Activated T-cell treated with anti-CD3 and anti-CD28 coated beads, Interleukin-2, amount 50 U/mL, for 48 hours (primary cell): ENCODE data around the gene EMP1.

Experiments used
- DNase-seq, 2 experiments: peaks; one replicate each; pipeline ENCODE4 v3.0.0-alpha.2; 2020

EMP1 gene

DNA sequence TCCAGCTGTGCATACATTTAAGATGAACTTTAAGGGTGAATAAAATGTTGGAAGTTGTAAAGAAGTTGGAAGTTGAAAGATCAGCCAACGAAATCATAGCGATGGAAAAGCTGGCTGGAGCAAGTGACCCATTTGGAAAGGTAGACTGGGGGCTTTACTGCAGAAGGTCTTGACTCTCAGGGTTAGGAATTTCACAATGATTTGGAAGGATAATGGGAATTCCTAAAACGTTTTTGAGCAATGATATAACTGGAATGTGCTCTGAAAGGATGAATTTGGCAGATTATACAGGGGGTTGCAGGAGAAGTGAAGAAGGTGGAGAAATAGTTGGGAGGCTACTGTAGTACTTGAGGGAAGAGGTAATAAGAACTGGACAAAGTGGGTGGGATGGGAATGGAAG lies 27.4 kb downstream of the EMP1 start:
- no peak for DNase-seq

DNA sequence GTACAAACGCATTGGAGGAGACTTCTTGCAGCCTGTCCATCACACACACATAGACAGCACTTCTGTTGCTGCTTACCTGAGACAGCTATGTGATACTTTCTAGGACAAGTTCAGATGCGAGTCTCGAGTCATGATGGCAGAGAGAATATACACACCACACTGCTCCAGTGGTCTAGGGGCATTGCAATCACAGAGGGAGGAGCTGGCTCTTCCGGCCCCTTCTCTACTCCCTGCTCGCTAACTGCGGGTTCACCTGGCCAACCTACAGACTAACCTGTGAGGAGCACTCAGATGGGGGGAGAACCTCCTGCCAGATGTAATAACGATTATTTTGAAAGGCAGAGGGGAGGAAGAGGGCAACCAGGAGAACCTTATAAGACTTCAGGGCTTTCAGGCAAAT lies 30.7 kb downstream of the EMP1 start:
- DNase-seq: no peak

DNA sequence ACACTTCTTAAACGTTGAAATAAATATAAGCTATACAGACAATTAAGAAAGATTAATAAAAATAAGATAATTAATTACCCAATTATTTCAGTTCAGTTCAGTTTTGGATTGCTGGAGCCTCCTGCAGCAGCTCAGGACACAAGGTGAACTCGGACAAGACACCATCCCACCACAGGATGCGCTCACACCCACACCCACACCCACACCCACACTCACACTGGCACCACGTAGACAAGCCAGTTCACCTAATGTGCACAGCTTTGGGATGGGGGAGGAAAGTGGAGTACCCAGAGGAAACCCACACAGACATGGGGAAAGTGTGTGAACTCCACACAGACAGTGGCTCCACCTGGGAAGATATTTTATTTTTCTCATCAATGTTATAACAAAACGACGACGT lies 32.1 kb downstream of the EMP1 start:
- DNase-seq: no peak

DNA sequence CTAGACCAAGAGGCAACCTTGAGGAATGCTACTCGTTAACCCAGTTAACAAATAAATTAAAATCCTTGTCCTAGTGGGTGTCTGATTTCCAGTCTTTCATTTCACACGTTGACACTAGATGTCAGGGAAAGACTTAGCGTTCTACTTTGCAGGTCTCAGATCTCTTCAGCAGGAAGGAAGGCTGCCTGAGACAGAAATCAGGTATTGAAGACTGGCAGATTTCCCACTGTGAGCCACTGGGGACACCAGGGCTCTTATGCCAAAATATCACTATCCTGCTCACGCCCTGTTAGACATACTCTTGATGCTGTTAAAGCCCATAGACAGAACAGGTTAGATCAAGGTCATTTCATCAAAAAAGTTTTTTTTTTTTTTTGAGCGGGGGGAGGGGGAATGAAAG lies 33.0 kb downstream of the EMP1 start:
- DNase-seq: no peak

DNA sequence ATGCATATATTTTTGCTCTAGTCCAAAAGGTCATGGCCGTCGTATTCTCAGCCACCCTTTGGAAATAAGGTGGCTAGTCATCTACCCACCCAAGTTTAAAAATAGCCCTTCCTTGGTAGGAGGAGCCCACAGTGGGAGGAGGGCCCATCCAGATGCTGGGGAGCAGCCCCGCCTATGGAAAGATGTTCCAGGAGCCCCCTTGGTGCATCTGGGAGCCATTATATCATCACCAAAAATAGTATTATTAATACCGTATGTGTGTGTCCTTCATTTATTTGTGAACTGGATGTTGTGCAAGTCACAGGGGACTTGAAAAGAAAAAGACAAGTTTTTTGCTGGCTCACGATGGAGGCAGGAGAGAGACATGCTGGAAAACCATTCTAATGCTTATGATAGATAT lies 34.0 kb downstream of the EMP1 start:
- no peak for DNase-seq

DNA sequence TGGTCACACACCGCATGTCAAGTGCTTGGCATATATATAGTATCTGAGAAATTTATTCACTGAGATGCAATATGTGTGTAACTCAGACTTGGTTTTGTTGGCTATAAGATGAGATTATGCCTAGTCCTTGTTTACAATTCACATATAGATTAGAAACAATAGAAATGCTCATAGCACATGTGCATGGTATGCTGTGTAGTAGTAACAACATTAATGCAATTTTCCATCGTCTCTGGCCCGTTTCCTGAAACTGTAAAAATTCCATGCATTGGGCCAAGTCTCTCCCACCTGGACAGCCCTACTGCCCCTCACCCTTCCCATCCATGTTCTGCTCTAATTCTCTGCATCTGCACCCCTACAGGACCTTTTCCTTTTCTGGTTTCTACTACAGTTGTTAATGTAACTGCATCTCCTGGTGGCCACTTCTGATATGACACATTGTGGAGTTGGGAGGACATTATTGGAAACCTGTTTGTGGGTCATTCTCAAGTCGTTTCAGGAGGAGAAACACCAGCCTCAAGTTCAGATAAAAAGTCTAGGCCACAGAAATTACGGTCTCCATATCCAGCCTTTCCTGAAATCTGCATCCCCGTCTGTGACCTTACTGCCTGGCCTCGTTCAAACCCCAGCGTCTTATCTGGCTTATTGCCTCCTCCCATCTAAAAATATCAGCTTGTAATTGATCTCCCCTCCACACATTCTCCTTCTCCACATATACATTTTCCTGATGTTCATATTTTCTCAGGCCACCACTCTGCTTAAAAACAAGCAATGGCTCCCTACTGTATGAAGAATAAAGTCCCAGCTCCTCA lies 37.5 kb downstream of the EMP1 start:
- peak; percentile 36 to 42 for DNase-seq

DNA sequence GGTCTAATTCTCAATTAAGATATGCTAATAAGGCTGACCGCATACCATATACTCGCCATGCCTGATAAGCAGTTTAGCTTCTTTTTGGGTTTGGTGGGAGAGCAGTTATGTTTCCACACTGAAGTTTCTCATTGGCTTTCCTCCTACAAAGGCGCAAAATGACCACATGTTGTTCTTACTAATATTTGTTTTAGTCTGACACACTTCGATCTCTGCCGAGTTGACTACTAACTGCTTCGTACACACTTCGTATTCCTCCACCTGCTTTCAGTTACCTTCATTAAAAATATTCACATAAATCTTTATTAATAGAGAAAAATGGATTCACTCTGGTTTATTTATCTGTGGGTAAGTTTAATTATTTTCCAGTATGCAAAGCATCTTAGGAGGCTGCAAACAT lies 41.7 kb downstream of the EMP1 start:
- DNase-seq: no peak

DNA sequence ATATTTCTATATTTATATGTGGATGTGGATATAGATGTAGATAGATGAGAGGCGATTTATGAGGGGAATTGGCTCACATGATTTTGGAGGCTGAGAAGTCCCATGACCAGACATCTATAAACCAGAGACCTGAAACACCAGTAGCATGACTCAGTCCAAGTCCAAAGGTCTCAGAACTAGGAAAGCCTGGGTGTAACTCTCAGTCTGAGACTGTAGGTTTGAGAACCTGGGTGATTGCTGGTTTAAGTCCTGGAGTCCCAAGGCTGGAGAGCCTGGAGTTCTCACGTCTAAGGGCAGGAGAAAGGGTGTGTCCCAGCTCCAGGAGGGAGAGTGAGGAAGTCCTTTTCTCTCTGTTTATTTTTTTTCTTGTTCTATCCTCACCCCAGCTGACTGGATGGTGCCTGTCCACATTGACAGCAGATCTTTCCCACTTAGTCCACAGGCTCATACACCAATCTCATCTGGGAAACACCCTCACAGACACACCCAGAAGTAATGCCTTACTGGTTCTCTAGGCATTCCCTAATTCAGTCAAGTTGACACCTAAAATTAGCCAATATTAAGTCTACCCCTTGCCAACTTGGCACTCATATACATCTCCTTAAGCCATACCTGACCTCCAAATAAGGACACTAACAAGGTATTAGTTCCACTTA lies 45.4 kb downstream of the EMP1 start:
- DNase-seq: no peak

DNA sequence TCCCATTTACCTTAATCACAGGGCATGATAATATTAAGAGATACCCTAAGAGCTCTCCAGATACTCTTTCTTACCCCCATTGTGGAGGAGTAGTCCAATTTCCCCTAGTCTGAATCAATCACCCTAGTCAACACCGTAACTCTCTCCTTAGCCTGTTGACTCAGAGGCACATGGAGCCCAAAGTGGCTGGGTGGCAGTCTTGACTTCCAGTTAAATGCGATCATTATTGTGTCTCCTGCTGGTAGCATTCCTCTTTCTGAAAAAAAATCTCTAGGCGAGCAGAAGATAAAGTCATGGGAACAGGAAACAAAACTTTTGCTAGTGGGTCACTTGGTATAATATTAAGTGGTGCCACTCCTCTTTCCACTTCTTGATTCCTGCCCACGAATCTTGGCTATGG lies 46.4 kb downstream of the EMP1 start:
- no peak for DNase-seq

DNA sequence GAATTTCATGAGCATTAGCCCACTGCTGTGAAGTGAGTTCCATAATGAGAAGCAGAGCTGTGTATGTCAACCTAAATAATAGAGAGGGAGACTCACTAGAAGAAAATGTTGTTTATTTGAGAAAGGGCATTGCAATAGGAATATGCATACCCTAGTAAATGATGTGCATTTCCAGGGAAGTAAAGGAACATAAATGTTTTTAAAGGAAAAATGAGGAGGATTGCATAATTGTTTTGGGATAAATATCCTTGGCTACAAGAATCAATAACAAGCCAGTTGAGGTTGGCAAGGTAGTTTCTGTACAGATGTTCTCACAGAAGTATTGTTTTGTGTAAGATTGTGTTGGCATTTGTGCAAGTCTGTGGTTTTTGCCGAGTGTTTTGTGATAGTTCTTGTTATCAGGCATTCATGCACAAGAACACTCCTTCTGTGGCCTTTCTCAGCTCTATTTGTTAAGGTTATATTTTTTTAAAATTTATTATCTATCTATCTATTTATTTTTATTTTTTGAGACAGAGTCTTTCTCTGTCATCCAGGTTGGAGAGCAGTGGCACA lies 47.1 kb downstream of the EMP1 start:
- no peak for DNase-seq

DNA sequence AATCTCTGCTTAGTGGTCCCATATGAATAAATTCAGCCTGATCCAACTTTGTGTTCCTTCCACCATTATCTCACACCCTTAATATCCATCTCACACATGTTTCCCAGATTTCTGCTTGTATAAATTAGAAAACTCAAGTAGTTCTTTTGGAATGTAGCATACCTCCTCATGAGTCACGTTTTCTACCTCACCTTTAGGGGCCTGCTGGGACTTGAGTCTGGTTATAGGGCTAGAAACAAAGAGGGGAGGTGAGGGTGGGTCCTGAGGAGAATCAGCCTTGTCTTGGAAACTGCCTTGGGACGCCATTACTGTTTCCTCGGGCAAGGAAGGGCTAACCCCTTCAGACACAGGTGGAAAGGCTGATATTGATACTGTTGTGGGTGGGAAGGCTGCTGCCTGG lies 51.1 kb downstream of the EMP1 start:
- DNase-seq: no peak

DNA sequence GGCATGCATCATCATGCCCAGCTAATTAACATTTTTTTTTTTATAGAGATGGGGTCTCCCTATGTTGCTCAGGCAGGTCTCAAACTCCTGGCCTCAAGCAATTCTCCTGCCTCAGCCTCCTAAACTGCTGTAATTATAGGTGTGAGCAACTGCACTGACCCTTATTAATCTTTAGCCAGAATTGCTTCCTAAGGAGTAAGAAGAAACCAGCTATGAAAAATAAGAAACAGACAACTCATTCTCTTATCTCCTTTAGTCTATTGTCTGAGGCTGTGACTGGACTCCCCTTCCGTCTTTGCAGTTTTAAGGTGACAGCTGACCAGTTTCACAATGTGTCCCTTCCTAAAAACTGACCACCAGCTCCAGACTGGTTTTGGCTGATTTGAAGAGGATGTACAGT lies 52.4 kb downstream of the EMP1 start:
- no peak for DNase-seq

DNA sequence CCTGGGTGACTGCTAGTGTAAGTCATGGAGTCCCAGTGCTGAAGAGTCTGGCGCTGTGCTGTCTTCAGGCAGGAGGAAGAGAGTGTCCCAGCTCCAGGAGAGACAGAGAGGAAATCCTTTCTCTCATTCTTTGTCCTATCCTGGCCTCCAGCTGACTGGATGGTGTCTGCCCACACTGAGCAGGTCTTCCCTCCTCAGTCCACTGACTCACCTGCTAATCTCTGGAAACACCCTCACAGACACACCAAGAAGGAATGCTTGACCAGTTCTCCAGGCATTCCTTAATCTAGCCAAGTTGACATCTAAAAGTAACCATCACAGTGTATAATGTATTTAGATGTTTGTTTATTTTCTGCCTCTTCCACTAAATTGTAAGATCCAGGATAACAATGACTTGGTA lies 53.9 kb downstream of the EMP1 start:
- no peak for DNase-seq

DNA sequence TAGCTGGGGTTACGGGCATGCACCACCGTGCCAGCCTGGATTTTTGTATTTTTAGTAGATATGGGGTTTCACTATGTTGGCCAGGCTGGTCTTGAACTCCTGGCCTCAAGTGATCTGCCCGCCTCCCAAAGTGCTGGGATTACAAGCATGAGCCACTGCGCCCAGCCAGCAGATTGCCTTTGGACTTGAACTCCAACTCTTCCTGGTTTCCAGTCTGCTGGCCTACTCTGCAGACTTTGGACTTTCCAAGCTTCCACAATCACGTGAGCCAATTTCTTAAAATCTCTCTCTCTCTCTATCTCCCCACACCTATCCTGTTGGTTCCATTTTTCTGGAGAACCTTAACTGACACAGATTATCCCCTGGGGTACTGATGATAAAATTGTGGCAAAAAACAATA lies 55.0 kb downstream of the EMP1 start:
- no peak for DNase-seq

DNA sequence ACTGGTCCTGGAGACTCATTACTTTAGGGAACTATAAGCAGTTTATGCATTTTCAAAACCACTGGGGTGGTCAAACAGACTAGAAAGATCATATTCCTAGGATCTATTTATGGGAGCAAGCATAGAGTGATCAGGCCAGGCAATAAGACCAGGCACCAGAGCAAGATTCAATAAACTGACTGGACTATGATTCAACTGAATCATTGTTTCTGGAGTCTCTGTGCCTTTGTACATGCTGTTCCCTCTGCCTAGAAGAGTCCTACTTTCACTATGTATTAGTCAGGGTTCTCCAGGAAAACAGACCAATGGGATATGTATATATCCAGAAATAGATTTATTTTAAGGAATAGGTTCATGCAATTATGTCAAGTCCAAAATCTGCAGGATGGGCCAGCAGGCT lies 55.5 kb downstream of the EMP1 start:
- DNase-seq: no peak

DNA sequence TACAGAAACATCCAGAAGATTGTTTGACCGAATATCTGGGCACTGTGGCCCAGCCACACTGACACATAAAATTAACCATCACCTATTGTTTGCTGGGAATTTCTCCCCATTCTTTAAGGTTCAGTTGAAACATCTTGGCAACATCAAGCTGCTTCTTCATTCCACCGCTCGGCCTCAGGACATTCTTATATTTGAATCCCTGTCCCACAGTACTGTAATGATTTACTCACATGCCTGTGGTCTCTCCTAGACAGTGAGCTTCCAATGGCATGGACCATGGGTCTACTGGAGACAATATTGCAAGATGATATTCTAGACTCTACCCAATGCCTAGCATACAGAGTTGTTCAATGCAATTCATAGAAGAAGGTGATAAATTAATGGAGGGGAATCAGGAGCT lies 56.1 kb downstream of the EMP1 start:
- DNase-seq: no peak

DNA sequence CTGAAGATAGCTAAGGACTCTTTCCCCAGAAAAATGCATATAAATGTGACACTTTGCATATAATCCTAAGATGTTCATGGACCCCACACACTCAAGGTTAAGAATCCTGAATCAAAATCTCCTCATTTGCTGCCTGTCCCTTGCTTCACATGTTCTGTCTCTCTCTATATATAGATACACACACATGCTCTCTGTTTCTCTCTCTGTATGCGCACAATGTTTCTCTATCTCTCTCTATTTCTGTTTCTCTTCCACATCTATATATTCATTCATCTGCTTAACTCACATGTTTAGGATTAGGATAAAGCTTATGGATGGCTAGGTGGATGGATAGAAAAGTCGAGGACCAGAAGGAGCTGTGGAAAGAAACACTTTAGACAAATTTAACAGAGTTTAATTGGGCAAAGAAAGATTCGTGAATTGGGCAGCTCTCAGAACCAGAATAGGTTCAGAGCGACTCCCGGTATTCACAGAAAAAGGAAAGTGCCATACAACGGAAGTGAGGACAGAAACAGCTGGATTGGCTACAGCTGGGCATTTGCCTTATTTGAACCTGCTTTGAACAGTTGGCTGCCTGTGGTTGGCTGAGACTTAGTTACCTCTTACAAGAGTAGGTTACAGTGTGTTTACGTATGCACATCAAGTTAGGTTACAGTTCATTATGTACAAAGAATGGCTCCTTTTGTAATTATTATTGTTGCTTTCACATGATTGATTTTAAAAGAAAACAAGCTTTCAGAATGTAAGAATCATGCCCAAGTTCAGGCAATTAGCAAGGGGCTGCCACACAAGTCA lies 57.6 kb downstream of the EMP1 start:
- no peak for DNase-seq

DNA sequence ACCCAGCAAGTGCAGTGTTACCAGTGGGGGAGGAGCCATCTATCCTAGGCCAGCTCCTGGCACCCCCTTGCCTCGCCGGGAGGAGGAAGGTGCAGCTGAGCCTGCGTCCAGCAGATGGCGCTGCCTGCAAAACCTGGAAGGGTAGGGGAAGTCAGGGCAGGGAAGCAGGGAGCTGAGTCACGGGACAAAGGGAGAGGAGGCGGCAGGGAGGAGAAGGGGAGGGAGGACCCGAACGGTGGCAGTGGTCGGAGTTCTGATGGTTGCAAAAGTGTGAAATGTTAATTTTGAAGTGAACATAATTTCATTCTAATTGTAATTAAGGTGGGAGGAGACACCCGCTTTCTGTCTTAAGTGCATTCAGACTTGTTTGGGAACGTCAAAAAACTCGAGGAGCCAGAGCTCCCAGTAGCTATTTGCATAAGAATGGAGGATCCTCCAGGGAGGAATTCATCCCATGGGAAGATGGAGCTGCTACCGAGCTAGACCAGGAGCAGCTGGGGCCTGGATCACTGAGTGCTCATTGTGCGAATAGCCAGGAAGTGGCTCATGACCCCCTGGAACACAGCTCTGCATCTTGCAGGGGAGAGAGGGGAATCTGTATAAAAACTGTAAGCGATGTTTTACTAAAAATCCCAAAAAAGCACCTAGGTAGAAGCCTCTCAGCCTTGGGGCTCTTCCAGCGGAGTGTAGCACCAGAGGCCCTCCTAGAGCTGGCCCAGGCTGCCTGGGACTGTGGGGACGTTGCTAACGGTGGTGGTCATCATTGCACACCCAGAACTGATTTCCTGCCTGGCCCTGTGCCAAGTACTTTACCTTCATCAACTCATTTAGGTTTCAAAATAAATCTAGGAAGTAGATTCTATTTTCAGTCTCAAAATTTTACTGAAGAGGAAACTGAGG lies 59.5 kb downstream of the EMP1 start:
- peak; percentile 93 to 94 for DNase-seq

DNA sequence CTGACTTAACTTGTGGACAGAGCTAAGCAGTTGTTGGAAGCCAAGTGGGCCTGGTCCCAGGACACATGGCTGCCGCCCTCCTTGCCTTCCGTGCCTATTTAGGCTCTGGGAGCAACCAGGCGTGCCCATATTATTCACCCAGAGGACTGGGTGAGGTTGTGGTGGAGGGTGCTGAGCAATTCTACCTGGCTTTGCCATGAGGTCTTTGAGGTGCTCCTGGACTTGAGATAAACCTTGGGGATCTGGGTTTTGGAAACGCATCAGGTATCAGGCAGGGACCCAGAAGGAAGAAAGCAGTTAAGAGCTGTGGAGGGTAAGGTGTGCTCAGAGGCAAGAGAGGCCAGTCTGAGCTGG lies 60.1 kb downstream of the EMP1 start:
- DNase-seq: no peak

DNA sequence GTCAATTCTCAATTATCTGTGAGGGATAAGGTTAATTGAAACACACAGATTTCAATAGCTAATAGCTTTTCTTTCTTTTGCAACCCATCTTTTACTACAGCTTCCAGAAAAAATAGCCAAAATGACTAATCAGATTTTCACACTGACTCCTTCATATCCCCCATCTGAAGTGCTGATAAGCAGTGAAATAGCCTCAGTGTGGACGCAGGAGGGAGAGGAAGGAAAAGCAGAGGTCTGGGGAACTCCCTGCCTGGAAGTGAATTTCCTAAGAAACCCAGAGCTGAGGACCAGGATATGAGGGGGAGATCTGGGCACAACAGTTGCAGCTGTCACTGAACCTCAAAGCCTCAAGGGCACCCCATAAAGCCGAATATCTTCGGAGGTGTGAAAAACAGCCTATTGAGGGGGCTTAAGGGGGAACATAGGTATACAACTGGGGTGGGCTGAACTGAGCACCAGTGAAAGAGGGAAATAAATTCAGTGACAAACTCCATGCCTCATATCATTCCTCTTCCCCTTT lies 60.9 kb downstream of the EMP1 start:
- DNase-seq: no peak

DNA sequence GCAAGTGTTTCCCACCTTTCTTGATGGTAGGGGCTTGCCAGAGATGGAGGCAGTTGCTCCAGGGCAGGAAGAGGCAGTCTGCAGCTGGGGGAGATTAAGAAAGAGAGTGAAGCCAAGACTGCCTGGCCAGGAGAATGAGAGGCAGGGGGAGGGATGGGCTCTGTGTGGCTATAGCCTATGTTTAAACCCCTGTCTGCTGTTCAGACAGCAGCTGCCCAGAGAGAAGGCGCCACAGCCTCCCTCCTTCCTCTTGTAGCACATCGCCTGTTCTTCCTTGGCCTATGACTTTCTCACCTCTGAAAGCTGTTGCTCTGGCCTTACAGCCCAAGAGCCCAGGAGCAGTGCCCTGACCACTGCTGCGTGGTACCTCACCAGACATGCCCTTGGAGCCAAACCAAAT lies 61.7 kb downstream of the EMP1 start:
- no peak for DNase-seq

DNA sequence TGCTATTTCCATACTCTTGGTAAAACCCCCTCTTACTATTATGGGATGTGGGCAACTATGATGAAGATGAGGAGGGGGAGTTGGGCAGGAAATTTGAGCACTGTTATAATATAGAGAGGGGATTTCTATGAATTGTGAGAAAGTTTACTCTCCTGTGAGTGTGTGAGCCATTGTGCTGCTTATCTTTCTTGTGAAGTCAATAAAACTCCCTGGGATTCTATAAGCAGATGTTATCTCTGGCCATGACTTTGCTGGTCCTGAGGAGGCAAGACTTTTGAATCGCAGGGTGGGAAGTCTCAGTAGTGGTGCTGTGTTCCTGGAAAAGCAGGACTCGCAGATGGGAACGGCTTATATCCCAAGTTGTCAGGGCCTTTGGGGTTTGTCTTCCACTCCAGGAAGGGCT lies 62.2 kb downstream of the EMP1 start:
- DNase-seq: no peak
